Right ventricle myocardium inferior (tissue), 1 donor: Measurements from ENCODE around the gene RPS17. TPM values are rescaled to one million over a fixed set of nuclear protein-coding genes. Genes with fewer than 3 reads are reported as not detected.

Experiments used
- ATAC-seq: fragments of 200-7000 bp; cut with Tn5 transposase; one replicate; pipeline ENCODE4 v1.9.1; 2020; ENCODE audit warnings: mild to moderate bottlenecking, moderate library complexity
- DNase-seq: peaks from one replicate; pipeline ENCODE4 v3.0.0; 2021; ENCODE audit errors: missing footprints
- intact Hi-C: fragments of 100-400 bp; cut with DNase I; formaldehyde crosslinking; loops from one replicate; pipeline ENCODE4 v1.11.0; 2022
- long read RNA-seq: library from polyadenylated mRNA; unstranded; transcript quantifications from one replicate; pipeline ENCODE4 v2.0.0, GENCODE V29; 2021
- total RNA-seq: library from RNA; stranded (reverse); fragmentation: NEBNext Ultra II Directional; extraction: Animal tissue kit (Norgen Biotek cat#: 25700); gene quantifications from one replicate; pipeline ENCODE4 v1.2.1, GENCODE V29; 2021
- donor health status: DM: no; HTN: yes; CAD: no; lungs with severe emphysema.

Gene RPS17
- 867 TPM for total RNA-seq
- long read RNA-seq, transcript RPS17-210 (5 exons, 488 nt), result major isoform, 183 of 184 reads
- long read RNA-seq, partial matches to known transcripts, result 0 of 184 reads
- long read RNA-seq, other reads (novel, unspliced or antisense), result 1 of 184 reads

GRCh38 chr15:82540055-82540983, at the start of gene RPS17:
Gene RPS17, minus strand, starts transcription at chr15:82540457. Its CDS starts 29 bp downstream, at chr15:82540428.
- ATAC-seq, result peak; percentile 99
- peak; percentile 98 for DNase-seq
- intact Hi-C loops, result loop anchor here (5.0 kb wide), 1 partner anchor 212 kb away; no protein-coding TSS in a partner anchor

- no peak for DNase-seq
- intact Hi-C loops, result no loop called here
- ATAC-seq, result no peak
Observed at GRCh38 chr15:82587805-82588204, 47.5 kb upstream of the RPS17 start.

GRCh38 chr15:82585072-82585471, 44.8 kb upstream of the RPS17 start:
- ATAC-seq (no peak), DNase-seq (no peak)
- intact Hi-C loops, result no loop called here

- ATAC-seq (no peak), DNase-seq (no peak)
- intact Hi-C loops, result no loop called here
Observed at GRCh38 chr15:82580713-82581112, 40.5 kb upstream of the RPS17 start.

- ATAC-seq (no peak), DNase-seq (no peak)
- intact Hi-C loops, result no loop called here
Observed at GRCh38 chr15:82575335-82575734, 35.1 kb upstream of the RPS17 start.

- DNase-seq (no peak), ATAC-seq (no peak)
- intact Hi-C loops, result no loop called here
Observed at GRCh38 chr15:82572986-82573385, 32.7 kb upstream of the RPS17 start.

GRCh38 chr15:82572311-82572710, 32.1 kb upstream of the RPS17 start:
- intact Hi-C loops, result no loop called here

GRCh38 chr15:82571722-82572222, 31.5 kb upstream of the RPS17 start:
- intact Hi-C loops, result no loop called here
- DNase-seq, result peak; percentile 78
- peak; percentile 86 for ATAC-seq

More at GRCh38 chr15:82572311-82572710, 32.1 kb upstream of the RPS17 start:
- no peak for DNase-seq
- ATAC-seq, result peak; percentile 11

GRCh38 chr15:82570721-82571508, 30.7 kb upstream of the RPS17 start:
- DNase-seq (no peak), ATAC-seq (no peak)
- intact Hi-C loops, result no loop called here

- ATAC-seq (no peak), DNase-seq (no peak)
- intact Hi-C loops, result no loop called here
Observed at GRCh38 chr15:82569834-82570233, 29.6 kb upstream of the RPS17 start.

GRCh38 chr15:82568986-82569385, 28.7 kb upstream of the RPS17 start:
- intact Hi-C loops, result no loop called here
- ATAC-seq (no peak), DNase-seq (no peak)

GRCh38 chr15:82567661-82568060, 27.4 kb upstream of the RPS17 start:
- intact Hi-C loops, result no loop called here
- no peak for ATAC-seq
- no peak for DNase-seq

- intact Hi-C loops, result no loop called here
- ATAC-seq (no peak), DNase-seq (no peak)
Observed at GRCh38 chr15:82566690-82567089, 26.4 kb upstream of the RPS17 start.

GRCh38 chr15:82558502-82558901, 18.2 kb upstream of the RPS17 start:
- intact Hi-C loops, result loop anchor here (10.0 kb wide), 1 partner anchor 586 kb away; no protein-coding TSS in a partner anchor
- DNase-seq (no peak), ATAC-seq (no peak)

GRCh38 chr15:82556315-82557035, 16.2 kb upstream of the RPS17 start:
- ATAC-seq (no peak), DNase-seq (no peak)
- intact Hi-C loops, result loop anchor here (10.0 kb wide), 1 partner anchor 588 kb away; no protein-coding TSS in a partner anchor

GRCh38 chr15:82554849-82555248, 14.6 kb upstream of the RPS17 start:
- ATAC-seq, result no peak
- DNase-seq, result no peak
- intact Hi-C loops, result loop anchor here (10.0 kb wide), 1 partner anchor 590 kb away; no protein-coding TSS in a partner anchor

GRCh38 chr15:82554351-82554750, 14.1 kb upstream of the RPS17 start:
- DNase-seq, result no peak
- no peak for ATAC-seq
- intact Hi-C loops, result loop anchor here (10.0 kb wide), 1 partner anchor 590 kb away; no protein-coding TSS in a partner anchor

GRCh38 chr15:82553846-82554245, 13.6 kb upstream of the RPS17 start:
- intact Hi-C loops, result loop anchor here (10.0 kb wide), 1 partner anchor 591 kb away; no protein-coding TSS in a partner anchor
- no peak for ATAC-seq

More at GRCh38 chr15:82553846-82554245, 13.6 kb upstream of the RPS17 start:
- DNase-seq, result no peak
